ENCODE measurements around the gene KRT3.

The KRT3 gene

DNA sequence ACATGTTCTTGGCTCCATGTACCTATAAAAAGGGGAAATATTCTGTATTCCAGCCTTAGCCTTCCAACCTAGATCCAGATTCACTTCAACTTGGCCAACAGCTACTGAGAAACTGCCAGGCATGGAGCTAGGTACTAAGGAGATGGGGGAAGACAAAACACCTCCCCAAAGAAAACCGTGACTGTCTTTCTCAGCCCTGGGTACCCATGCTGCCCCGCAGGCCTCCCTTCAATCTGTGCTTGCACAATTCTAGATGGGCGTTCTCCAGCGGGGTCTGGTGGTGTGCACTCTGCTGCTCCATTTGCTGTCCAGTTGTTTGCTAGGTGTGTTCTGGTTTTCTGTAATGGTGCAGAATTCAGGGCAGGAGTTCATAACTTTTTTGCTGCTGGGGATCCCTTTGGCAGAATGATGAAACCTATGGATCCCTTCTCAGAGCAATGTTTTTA lies 18.8 kb upstream of the KRT3 start:
- no peak for DNase-seq (ENCODE audit: low read depth in 2 of 2, low spot score in 1 of 2)

- no peak for DNase-seq (ENCODE audit: low read depth in 2 of 2, low spot score in 1 of 2)
Measured at GRCh38 chr12:52813885-52814709, 18.2 kb upstream of the KRT3 start, which contains the start of gene KRT4. KRT4 (minus strand) TSS chr12:52814116; CDS start chr12:52814058, 58 bp downstream.

GRCh38 chr12:52813203-52813819 lies 17.4 kb upstream of the KRT3 start:
- DNase-seq (ENCODE audit: low read depth in 2 of 2, low spot score in 1 of 2), result no peak

- DNase-seq (ENCODE audit: low read depth in 2 of 2, low spot score in 1 of 2), result no peak
Measured at GRCh38 chr12:52812749-52813148, 16.8 kb upstream of the KRT3 start.

- no peak for DNase-seq (ENCODE audit: low read depth in 2 of 2, low spot score in 1 of 2)
Measured at GRCh38 chr12:52812073-52812400, 16.1 kb upstream of the KRT3 start.

GRCh38 chr12:52811191-52812072 lies 15.5 kb upstream of the KRT3 start:
- no peak for DNase-seq (ENCODE audit: low read depth in 2 of 2, low spot score in 1 of 2)

DNA sequence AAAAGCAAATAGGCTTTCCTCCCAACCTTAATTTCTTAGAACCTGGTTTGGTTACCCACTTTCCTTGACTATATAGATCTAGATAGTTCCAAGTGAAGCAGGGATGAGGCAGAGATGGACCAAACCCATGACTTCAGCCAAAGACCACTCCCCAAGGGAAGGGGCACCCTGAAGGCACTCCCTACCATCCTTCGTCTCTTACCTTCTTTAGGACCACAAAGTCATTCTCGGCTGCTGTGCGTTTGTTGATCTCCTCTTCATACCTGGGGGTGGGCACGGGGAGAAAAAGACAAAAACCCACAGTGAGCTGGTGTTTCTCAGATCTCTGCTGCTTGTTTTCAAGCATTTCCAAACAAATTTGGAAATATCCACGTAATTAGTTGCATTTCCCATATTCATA lies 14.6 kb upstream of the KRT3 start:
- no peak for DNase-seq (ENCODE audit: low read depth in 2 of 2, low spot score in 1 of 2)

DNA sequence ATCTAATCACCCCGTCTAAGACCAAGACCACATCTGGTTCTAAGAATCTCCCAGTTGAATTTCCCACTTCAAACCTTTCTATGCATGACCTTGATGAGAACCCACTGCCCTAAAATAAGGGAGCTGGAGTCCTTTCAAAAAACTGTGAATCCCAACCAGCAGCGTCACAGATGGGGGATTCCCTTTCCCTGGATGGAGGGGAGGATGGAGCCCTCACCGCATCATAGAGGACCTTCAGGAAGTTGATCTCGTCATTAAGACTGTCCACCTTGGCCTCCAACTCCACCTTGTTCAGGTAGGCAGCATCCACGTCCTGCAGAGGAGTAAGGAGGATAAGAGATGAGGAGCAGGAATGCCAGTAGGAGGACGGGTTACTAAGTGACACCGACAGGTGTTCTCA lies 13.2 kb upstream of the KRT3 start:
- no peak for DNase-seq (ENCODE audit: low read depth in 2 of 2, low spot score in 1 of 2)

GRCh38 chr12:52808573-52809160 lies 12.8 kb upstream of the KRT3 start:
- DNase-seq (ENCODE audit: low read depth in 2 of 2, low spot score in 1 of 2), result no peak

DNA sequence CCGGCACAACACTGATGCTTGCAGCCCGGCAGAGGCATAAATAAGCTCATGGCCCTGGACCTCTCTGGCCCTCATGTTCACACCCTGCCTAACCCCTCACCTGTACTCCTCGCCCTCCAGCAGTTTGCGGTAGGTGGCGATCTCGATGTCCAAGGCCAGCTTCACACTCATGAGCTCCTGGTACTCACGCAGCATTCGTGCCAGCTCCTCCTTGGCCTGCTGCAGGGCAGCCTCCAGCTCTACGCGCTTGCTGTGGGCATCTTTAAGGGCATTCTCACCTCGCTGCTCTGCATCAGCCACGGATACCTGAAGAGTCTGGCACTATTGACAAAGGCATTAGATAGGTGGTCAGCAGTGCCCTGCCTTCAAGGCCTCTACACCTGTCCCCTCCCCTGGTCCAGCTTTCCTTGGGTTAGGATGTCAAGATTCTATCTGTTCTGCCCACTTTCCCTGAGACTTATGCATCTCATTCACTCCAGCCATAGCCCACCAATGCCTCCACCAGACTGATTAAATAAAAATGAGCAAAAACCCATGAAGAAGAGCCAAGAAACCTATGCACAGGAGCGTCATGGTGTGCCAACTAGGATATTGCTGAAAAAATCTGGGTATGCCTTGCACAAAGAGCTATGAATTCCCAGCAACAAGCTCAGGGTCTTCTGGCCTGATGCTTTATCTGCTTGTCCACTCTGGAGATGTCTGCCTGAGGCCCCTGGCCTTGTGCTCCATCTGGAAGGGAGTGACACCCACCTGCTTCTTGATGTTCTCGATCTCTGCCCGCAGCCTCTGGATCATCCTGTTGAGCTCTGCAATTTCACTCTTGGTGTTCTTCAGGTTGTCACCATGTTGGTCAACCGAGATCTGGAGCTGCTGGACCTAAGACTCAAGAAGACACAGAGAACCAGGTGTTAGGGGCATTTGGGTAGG lies 11.9 kb upstream of the KRT3 start:
- no peak for DNase-seq (ENCODE audit: low read depth in 2 of 2, low spot score in 1 of 2)

DNA sequence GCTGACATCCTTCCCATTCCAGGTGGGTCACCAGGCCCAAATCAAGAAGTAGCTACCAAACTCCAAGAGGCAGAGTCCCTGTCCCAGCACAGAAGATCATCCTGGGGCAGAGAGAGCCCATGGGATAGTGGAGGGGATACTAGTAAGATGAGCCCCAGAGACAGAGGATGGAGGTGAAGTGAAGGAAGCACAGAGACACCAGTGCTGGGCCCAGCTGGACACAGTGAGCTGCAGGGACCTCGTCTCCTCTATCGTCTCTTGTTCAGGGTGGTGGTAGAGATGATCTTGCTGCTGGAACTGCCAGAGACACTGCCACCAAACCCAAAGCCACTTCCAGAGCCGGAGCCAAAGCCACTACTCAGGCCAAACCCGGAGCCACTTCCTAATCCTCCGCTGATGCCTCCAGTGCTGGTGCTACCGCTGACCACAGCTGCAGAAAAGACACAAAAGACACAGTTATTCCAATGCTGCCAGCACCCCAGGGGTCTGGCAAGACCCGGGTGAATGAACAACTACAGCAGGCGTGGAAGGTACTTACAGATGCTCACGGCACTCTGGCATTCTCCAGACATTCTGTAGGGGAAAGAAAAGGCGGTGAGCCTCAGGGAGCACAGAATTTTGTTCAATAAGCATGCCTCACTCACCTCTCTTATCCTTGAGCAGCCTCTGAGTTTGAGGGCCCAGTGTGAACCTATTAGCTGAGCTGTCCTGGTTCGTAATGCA lies 11.1 kb upstream of the KRT3 start:
- no peak for DNase-seq (ENCODE audit: low read depth in 2 of 2, low spot score in 1 of 2)

DNA sequence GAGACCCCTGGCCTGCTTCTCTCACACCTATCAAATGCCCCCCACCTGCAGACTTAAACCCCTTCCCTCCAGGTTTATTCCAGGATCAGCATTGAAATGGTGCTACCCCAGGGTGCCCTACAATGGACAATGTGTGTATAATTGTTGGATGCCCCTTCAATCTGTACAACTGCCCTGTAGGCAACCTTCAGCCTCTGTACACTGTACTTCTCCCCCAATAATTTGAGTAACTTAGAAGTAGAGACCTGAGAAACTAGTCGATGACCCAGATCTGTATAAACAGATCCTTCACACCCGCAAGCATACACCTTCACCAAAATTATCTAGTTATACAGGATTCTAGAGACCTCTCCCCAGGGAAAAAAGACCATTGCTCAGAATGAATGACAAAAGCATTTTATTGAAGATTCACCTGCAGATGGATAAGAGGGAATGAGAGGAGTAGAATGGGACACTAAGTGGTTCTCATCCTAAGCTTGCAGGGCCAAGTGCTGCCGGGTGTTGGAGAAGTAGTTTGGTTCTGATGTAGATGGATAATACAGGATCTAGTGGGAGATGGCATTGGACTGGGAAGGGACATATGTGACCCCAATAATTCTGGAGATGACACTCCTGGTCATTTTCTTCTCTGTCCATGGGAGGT lies 10.4 kb upstream of the KRT3 start:
- no peak for DNase-seq (ENCODE audit: low read depth in 2 of 2, low spot score in 1 of 2)

DNA sequence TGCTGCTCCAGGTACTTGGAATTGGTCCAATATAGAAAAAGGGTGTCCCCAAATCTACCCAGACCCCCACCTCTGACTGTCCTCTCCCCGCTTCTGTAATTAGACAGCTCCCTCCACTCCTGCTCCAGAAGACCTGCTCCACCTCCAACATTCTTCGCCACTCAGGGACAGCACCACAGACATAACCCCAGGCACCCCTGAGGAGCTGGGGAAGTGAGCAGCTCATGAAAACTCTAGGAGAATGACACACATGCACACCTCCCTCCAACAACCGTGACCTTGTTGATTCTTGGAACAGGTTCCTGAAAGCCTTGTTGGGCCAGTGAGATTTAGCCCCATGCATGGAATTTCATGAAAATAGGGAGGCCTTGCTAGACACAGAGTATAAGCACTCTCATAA lies 9.8 kb upstream of the KRT3 start:
- DNase-seq (ENCODE audit: low read depth in 2 of 2, low spot score in 1 of 2), result no peak

DNA sequence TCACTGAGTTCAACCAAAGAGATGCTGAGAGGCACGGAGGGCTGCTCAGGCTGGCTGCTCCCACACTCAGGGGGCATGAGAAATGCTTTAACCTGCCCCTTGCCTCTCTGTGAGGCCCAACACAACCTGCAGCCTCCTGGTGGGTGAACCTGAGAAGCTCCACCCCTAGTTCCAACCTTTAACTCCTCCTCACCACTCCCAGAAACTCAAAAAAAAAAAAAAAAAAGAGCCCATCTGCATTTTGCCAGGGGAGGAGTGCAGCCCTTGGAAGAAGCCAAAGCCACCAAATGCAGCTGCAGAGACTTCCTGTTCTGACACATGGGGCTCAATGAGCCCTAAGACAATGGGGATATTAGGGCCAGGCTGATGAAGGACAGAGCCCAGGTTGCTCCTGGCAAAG lies 9.1 kb upstream of the KRT3 start:
- DNase-seq (ENCODE audit: low read depth in 2 of 2, low spot score in 1 of 2), result no peak

DNA sequence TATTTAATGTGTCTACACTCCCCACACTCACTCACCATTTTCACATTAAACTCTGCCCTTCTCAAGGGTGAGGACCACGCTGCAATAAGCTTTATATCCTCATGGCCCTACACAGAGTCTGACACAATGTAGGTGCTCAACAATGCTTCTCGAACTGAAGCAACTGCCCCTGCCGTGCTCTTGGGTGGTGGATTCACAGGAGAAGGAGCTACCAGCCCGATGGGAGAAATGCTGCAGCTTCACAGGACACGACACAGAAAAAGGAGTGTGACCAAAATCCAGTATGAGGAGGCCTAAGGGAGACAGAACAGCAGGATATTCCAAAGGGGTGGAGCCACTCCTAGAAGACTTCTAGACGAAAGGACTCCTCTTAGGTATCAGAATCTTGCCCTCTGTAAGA lies 6.5 kb upstream of the KRT3 start:
- DNase-seq (ENCODE audit: low read depth in 2 of 2, low spot score in 1 of 2), result no peak

DNA sequence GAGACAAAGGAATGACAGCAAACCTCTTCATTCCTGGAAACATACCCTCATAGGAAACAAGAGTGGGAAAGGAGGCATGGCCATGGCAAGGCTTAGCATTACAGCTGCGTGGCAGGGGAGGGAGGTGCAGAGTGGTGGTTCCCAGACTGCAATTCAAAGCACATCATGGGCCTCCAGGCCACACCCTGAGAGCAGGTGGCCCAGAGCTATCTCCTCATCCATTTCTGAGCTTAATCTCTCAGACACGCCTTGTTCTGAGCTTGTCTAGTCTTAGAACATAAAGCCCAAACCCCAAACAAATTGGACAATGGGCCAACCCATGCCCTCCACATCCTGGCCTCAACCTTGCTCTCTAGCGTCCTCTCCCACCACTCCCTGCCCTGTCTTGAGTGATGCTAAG lies 5.9 kb upstream of the KRT3 start:
- DNase-seq (ENCODE audit: low read depth in 2 of 2, low spot score in 1 of 2), result no peak

DNA sequence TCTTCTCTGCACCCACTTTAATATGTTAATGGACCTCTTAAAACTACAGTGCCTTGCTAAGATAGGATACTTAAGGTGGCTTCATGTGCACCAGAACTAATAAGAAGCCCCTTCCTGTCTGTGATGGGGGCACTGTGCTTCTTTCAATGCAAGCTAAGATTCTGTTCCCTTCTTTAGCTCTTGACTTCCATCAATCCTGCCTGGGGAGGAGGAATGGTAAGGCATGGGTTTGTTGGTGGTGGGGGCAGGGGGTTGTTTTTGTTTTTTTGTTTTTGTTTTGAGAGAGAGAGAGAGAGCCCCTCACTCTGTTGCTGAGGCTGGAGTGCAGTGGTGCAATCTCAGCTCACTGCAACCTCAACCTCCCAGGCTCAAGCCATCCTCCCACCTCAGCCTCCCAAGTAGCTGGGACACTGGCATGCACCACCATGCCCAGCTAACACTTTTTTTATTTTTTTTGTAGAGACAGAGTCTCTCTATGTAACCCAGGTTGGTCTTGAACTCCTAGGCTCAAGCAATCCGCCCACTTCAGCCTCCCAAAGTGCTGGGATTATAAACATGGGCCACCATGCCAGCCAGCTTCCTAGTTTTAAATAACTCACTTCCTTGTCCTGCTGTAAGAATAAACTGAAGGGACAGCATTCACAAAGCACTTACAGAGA lies 4.5 kb upstream of the KRT3 start:
- no peak for DNase-seq (ENCODE audit: low read depth in 2 of 2, low spot score in 1 of 2)

GRCh38 chr12:52799505-52800211 lies 3.7 kb upstream of the KRT3 start:
- no peak for DNase-seq (ENCODE audit: low read depth in 2 of 2, low spot score in 1 of 2)
